Mononuclear cell (primary cell): Measurements from ENCODE around the gene NBDY. TPM values are rescaled to one million over a fixed set of nuclear protein-coding genes. Genes with fewer than 3 reads are reported as not detected.

Experiments used
- H3K27me3 ChIP-seq: 2 replicates; pipeline ENCODE4 v1.6.0; 2011; ENCODE audit warnings: low read length, control low read depth; ENCODE audit not compliant: insufficient read depth
- H3K4me1 ChIP-seq: 2 replicates; pipeline ENCODE4 v1.5.1; 2011; ENCODE audit warnings: mild to moderate bottlenecking, low read length, control low read depth; ENCODE audit not compliant: insufficient read depth
- H3K4me3 ChIP-seq: 2 replicates; pipeline ENCODE4 v1.5.1; 2011; ENCODE audit warnings: mild to moderate bottlenecking, low read length, moderate library complexity
- H3K9me3 ChIP-seq: 2 replicates; pipeline ENCODE4 v1.5.1; 2011; ENCODE audit warnings: low read depth, mild to moderate bottlenecking, control low read depth, low read length
- total RNA-seq: library from RNA; depleted of rRNA; stranded (reverse); fragments of >200 nt; gene quantifications from one replicate; pipeline ENCODE4 v1.2.3, GENCODE V29; 2012

NBDY gene
- total RNA-seq, 1 donor, result 8.7 TPM

GRCh38 chrX:56860888-56861287 lies 131.8 kb downstream of the NBDY start:
- Histone ChIP-seq H3K27me3 (no peaks in the 10 kb centered on the region), H3K4me1 (no peaks in the 10 kb centered on the region), H3K4me3 (no peak overlapping the region), H3K9me3 (no peaks in the 10 kb centered on the region)

Other genes with a start within 250 kb of the NBDY start
- gene UBQLN2, start 165.6 kb upstream of the NBDY start, total RNA-seq, result 20.7 TPM